GM18507 (cell line): ENCODE measurements around the gene ABHD5.

ENCODE experiments used
- DNase-seq: peaks from one replicate; pipeline ENCODE4 v3.0.0; 2011; ENCODE audit warnings: low read depth; ENCODE audit not compliant: insufficient read length; ENCODE audit errors: extremely low spot score
- FAIRE-seq: peaks from 2 replicates; lab custom pipeline; 2011; peaks lifted over from hg19 to GRCh38; lab: Jason Lieb, UNC

The ABHD5 gene

GRCh38 chr3:43748179-43748578, 57.4 kb downstream of the ABHD5 start:
- DNase-seq (no peak), FAIRE-seq (no peak)

GRCh38 chr3:43748645-43749044, 57.9 kb downstream of the ABHD5 start:
- FAIRE-seq (no peak), DNase-seq (no peak)

- FAIRE-seq: no peak
- DNase-seq: no peak
Observed at GRCh38 chr3:43752905-43753304, 62.2 kb downstream of the ABHD5 start.

GRCh38 chr3:43753741-43754715, 63.3 kb downstream of the ABHD5 start:
- DNase-seq (no peak), FAIRE-seq (no peak)

- no peak for DNase-seq
- no peak for FAIRE-seq
Observed at GRCh38 chr3:43755516-43756200, 64.9 kb downstream of the ABHD5 start.

- no peak for FAIRE-seq
Observed at GRCh38 chr3:43757666-43758321, 67.1 kb downstream of the ABHD5 start.

GRCh38 chr3:43758592-43759225, 68.0 kb downstream of the ABHD5 start:
- FAIRE-seq: no peak
- no peak for DNase-seq

More at GRCh38 chr3:43757666-43758321, 67.1 kb downstream of the ABHD5 start:
- no peak for DNase-seq

- DNase-seq (no peak), FAIRE-seq (no peak)
Observed at GRCh38 chr3:43759297-43759782, 68.6 kb downstream of the ABHD5 start.

- DNase-seq: no peak
- no peak for FAIRE-seq
Observed at GRCh38 chr3:43759938-43760337, 69.2 kb downstream of the ABHD5 start.

GRCh38 chr3:43760938-43761337, 70.2 kb downstream of the ABHD5 start:
- no peak for FAIRE-seq
- no peak for DNase-seq

- DNase-seq (no peak), FAIRE-seq (no peak)
Observed at GRCh38 chr3:43762451-43762850, 71.7 kb downstream of the ABHD5 start.

GRCh38 chr3:43764056-43764455, 73.3 kb downstream of the ABHD5 start:
- DNase-seq (no peak), FAIRE-seq (no peak)

- FAIRE-seq (no peak), DNase-seq (no peak)
Observed at GRCh38 chr3:43764471-43764870, 73.7 kb downstream of the ABHD5 start.

GRCh38 chr3:43765521-43765971, 74.8 kb downstream of the ABHD5 start:
- DNase-seq (no peak), FAIRE-seq (no peak)

- DNase-seq (no peak), FAIRE-seq (no peak)
Observed at GRCh38 chr3:43766672-43767465, 76.1 kb downstream of the ABHD5 start.

GRCh38 chr3:43768381-43768973, 77.7 kb downstream of the ABHD5 start:
- no peak for FAIRE-seq
- no peak for DNase-seq

GRCh38 chr3:43769097-43769884, 78.6 kb downstream of the ABHD5 start:
- FAIRE-seq (peak; percentile 47), DNase-seq (peak; percentile 58)
